Stimulated activated CD4-positive, alpha-beta T cell treated with anti-CD3 and anti-CD28 coated beads, Interleukin-1b, Interleukin-23, amount 100 ng/mL, for 48 hours (primary cell): ENCODE data around the gene GRM7.

Source experiments
- DNase-seq: peaks from one replicate; pipeline ENCODE4 v3.0.0-alpha.2; 2020

The GRM7 gene

DNA sequence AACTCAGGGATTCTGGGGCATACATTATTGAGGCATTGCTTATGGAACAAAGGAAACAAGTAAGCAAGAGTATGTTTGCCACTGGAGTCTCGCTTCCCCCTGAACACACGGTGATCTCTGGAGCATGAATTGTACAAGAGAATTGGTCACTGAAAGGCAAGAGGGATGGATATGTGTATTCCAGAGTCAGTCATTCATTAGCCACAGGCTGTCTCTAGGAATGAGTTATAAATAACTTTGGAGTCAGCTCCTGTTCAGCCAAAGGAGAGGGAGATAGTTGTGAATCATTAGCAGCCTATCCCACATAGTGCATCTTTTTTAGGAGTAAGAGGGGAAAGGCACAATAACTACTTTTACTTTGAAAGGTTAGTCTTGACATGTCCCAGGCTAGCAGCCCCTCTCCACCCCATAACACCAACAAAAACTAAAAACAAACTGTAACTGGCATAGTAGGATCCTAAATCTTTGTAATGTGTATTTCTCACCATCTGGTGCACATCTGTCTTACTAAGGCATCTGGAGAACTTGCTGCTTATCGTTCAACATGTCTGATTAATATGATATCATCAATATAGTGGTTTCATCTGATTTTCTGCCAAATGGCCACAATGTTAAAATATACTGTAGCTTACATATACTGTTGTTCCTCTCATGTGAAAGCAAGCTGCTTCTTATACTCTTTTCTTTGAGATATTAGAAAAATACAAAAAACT is 462.2 kb downstream of the GRM7 start:
- no peak for DNase-seq

DNA sequence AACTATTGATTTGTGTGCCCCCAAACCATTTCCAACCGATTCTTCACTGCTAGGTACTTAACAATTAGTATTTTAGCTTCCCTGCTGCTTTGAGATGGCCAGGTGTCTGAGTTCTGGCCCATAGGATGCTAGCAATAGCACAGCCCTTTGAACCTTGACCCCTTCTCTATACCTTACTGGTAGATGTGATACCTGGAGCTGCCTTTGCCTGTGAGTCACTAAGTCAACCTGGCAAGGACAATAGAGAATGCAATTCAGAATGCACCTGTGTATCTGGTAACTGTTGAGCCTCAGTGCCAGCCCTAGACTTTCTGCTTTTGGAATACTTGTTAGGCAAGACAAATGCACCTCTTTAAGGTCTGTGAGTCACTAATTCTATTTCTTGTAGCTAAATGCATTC is 467.4 kb downstream of the GRM7 start:
- DNase-seq: no peak

DNA sequence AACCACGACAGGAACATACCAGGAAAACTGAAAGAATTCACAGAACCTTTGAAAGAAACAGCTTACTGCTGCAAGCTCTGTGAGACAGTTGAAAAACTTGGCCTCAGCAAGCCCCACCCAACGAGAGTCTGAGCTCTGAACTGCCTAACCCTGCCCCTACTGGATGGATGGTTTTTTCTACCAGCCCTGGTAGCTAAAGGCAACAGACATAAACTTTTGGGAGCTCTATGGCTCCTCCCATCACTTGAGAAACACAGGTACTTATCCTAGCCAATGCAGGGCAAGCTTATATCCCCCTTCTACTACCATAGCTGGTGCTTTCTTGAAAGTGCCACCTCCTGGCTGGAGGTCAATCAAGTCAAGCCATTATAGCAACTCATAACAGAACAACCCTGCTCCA is 471.8 kb downstream of the GRM7 start:
- no peak for DNase-seq

DNA sequence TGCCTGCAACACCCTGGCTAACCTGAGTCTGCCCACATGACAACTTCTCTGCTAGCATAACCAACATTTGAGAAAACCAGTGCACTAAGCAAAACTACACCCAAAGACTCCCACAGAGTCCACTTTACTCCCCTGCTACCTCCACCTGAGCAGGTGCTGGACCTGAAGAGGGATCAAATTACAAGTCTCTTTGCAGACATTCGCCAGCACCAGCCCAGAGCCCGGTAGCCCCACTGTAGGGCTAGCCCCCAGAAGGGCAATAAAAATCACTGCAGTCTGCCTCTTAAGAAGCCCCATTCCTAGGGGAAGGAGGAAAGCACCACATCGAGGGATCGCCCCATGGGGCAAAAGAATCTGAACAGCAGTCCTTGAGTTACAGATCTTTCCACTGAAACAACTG is 472.2 kb downstream of the GRM7 start:
- no peak for DNase-seq

DNA sequence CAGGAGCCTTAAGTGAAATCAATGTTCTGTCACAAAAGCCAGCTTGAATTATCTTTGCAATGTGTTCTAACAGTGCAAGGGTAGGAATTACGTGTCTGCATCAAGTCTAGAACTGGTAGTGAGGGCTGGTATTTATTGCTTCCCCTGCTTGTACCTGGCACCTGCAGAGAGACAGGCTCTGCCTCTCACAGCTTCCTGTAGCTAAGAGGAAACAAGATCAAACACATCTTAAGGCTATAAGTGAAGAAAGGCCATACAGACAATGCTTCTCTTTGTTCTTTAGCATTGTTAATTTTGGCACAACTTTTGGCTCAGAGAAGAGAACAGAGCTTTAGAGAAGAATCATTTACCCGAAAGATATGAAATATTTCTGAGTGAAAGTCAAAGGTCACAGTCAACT is 479.9 kb downstream of the GRM7 start:
- no peak for DNase-seq

DNA sequence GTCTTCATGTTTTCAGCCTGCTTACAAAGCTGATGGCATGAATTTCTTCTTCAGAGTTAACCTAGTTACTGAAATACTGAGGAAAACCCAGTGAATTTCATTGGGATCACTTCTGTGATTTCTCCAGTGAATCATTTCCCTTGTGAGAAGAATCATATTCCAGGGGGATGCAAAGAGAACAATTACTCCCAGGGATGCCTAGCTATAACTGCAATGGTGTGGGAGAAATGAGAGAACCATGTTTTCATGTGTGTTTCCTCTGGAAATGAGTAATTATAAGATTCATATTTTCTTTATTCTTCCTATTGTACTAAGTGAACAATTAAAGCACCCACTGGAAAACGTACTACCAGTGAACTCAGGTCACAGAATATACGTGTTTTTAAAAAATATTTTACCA is 485.4 kb downstream of the GRM7 start:
- DNase-seq: no peak

DNA sequence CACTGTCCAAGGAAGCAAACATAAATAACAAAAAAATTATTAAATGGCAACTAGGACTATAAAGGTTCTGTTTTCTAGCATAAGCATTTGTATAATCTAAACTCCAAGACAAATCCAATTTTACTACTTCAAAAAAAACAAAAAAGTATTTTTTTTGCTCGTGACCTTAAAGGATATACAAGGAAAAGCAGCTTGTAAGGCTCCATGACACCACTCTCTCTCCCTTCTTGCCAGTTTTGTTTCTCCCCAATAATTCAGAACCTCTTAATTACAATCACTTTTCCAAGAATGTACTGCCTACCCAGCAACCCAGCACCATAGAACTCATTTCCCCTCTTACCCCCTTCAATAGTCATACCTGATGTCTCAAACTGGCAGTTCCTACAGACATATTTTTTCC is 496.2 kb downstream of the GRM7 start:
- no peak for DNase-seq

DNA sequence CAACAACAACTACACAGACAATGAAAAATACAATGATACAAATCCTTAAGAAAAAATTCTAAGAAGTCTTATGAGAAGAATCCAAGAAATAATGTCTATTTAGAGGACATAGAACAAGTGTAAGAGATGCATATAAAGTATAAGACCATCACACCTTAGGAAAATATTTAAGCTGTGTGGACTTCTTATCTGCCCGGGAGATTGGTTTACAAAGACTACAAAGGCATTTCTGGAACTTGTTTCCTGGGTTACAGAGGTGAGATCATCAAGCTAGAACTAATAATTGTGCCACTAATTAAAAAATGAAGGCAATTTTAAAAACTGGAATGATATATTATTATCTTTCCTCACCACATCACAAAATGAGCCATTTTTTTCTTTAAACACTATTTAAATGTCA is 507.1 kb downstream of the GRM7 start:
- DNase-seq: no peak

DNA sequence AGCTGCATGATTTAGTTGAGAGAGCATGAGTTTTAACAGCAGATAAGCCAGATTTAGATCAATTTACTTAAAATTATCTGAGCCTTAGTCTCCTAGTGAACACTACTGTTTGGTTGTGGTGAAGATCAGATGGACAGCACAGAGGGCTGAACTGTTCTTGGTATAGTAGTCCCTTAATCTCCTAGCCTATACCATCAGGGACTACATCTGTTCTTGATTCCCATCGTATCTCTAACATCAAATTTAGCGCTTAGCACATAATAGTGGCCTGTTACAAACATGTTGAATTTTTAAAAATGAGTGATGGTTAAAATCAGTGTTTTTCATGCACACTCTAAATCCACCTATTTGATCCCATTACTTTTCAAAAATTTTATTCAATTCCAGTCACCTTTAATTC is 507.7 kb downstream of the GRM7 start:
- no peak for DNase-seq

DNA sequence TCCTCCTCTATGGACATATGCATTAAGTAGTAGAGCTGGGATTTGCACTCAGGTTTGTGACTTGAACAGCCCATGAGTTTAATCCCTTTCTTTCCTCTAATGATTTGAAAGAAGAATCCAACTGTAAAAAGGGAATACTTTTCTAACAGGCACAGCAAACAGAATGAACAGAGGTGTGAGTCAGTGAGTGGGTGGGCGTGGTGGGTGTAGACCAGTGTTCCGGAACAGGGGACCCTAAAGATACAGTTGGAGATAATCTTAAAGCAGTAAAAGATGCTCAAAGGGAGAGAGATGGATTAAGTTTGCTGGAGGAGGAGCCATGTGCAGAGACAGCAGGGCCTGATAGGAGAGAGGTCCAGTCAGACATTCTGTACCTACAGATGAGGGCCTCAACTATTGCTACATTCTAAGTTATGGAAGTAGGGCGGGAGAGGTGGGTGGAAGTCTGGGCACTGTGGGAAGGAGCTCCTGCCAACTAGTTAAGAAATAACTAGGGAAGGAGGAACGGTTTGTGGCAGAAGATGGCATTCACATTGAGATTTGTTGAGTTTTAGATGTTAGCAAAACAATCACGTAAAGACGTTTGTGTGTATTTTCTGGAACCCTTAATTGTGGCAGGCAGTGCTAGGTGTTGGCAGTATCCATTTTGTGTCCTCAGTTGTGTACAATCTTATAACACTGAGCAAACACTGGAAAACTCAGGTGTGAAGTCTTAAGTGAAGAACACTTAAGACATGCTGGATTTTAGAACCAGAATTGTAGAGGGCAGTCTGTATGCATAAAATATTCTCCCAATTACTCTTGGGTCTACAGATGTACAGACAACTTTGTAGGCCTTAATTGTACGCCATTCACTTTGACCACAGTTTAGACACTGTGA is 511.0 kb downstream of the GRM7 start:
- DNase-seq: no peak

DNA sequence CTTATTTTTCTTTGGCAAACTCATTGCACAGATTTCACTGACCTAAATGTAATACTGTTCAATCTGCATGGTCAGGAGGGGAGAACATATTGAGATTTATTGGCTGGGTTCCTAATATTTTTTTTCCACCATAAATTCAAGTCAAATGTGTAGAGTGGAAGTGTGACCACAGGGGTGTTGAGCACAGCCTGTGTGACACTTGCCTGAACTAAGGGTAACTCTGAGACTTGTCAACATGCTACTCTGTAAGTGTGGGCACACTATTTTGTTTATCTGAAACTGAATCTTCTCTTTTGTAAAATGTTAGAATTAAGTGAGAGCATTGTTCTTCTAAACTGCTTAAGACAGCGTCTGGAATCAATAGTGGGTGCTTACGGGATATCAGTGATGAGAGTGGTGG is 516.2 kb downstream of the GRM7 start:
- no peak for DNase-seq

DNA sequence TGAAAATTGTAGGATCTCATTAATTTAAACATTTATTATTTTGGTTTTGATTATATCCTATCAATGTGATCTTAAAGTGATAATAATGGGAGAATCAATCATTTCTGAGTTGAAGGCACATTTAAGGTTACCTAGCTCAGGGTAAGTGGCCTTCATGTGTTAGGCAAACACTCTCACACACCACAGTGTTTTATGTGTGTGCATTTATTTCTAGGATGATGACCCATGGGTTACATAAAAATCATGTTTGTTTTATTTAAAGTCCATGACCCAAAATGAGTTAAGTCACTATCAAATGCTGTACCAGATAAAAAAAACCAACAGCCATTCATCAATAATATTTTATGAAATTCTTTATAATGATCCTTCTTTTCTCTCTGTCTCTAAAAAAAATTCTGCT is 520.8 kb downstream of the GRM7 start:
- DNase-seq: no peak

DNA sequence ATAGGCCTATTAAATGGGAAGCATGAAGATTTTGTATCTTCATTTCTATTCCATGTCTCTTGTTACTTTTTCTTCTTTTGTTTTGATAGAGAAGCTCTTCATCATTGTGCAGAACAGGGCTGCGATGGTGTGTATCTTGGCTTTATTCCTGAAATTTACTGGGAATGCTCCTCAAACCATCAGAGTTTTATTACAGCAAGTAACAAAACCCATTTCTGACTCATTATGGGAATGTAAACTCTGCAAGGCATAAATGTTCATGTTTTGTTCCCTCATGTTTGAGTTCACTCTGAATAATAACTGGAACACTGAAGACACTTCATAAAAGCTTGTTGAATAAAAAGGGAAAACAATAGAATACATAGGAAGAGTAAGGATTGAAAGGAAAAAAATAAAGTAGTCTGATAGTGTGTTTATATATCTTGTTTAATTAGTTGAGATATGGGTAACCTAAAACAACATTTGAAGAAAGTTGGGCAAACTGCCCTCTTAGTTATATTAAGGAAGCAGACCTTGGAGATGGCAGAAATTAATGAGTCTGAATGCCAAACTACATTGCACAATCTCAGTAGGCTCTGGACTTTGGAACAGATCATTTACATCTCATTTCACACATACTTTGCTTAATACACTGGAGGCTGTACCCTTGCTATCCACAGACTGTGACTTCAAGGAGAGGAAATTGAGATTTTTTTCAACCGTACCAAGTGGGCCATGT is 521.5 kb downstream of the GRM7 start:
- DNase-seq: no peak

DNA sequence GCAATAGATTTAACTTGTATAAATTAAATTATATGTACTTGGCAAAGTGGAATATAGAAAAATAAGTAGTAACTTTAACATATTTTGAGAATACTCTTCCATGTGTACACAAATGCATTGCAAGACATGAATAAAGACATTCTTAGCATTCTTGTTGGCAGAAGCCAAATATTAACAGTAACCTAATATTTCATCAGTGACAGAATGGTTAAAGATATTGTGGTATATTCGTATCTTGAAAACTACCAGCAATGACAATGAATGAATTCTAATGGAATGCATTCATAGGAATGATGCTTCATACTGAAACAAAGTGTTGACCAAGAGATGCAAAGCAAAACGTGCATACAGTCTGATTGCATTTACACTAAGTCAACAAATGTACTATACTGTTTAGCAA is 524.7 kb downstream of the GRM7 start:
- no peak for DNase-seq

DNA sequence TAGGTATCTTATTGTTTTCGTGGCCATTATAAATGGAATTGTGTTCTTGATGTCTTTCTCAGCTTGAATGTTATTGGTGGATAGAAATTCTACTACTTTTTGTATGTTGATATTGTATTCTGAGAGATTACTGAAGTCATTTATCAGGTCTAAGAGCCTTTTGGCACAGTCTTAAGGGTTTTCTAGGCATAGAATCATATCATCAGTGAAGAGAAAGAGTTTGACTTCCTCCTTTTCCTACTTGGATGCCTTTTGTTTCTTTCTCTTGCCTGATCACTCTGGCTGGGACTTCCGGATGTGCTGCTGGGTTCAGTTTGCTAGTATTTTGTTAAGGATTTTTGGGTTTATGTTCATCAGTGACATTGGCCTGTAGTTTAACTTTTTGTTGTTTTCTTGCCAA is 527.1 kb downstream of the GRM7 start:
- DNase-seq: no peak

DNA sequence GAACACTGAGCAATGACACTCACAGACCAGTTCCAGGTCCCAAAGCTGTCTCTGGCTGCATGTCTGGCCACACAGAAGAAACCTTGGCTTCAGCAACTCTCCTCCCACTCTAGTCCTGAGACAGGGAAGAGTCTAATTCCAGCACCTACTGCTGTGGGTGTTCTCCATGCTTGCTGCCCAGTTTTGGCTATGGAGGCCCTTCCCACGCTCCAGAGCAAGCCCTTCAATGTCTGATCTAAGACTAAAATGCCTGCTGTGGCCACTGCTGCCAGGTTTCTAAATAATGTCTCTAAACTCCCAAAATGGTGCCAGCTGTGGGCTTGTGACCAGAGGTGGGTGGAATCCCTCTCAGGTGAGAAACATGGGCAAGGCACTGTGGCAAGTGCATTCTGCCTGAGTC is 531.3 kb downstream of the GRM7 start:
- no peak for DNase-seq

DNA sequence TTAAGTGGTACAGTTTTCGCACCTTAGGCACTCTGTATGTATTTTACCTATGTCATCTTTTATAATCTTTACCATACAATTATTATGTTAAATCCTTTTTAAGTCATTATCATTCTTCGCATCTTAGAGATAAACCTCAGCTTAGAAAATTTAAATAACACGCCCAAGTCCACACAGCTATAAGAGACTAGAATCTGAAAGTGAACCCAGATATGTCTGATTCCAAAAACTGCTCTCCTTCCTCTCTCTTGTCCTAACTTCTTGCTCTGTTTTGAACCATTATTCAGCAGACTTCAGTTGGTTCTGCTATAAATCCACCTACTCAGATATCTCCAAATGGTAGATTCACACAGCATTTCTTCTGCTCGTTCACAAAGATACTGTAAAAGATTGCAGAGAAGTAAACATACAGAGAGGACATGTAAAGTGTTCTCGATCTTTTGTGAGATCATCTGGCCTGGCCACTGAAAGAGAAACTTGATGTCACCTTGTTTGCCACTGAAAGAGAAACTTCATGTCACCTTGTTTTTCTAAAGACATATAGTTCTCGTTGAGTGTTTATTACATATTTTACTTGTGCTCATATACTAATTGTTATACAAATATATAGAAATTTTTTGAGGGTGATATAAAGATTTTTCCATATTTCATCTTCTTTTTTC is 533.2 kb downstream of the GRM7 start:
- DNase-seq: no peak

DNA sequence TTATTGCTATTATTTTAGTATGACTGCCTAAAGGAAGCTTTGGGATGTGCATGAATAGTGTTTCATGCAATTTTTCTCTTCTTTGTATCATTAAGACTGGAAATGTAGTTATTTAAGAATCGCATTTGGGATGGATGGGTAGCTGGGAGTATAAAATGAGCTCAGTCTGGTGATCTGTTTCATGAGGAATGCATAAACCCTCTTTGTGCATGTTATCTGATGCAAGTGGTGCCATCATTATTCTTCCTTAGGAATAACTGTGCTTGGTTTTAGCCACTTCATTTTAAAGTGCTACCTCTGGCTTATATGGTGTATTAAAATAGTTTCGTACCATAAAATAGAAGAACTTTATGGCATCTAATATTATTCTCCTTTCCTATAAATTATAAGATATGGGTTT is 535.6 kb downstream of the GRM7 start:
- DNase-seq: no peak

DNA sequence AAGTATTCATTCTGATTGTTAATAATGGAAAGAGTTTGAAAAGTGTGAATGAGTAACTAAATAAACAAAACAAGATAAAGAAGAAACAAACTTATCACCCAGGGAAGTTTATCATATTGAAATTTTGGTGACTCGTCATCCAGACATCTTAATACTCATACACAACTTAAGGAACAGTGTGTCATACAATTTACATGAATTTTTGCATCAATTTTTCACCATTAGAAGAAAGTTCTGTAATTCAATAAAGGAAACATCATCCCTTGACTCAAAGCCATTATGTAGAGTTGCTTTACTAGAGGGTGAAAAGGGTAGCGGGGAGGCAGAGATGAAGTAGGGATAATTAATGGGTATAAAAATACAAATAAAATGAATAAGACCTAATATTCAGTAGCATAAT is 536.2 kb downstream of the GRM7 start:
- DNase-seq: no peak

DNA sequence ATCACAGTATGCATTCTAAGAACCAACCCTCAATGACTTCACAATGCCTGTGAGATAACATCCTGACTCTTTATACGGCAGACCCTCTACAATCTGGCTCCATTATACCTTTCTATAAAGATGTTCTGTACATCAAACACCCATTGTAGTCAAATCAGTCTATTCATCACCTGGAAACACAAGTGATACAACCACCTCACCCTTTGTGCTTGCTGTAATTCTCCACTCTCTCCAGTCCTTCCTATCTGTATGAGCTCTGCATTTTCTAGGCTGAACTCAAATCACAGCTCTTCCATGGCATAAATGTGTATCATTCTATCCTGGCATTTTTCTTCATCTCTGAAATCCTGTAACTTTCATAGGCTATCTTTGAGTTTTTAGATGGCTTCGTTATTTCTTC is 539.4 kb downstream of the GRM7 start:
- DNase-seq: no peak

DNA sequence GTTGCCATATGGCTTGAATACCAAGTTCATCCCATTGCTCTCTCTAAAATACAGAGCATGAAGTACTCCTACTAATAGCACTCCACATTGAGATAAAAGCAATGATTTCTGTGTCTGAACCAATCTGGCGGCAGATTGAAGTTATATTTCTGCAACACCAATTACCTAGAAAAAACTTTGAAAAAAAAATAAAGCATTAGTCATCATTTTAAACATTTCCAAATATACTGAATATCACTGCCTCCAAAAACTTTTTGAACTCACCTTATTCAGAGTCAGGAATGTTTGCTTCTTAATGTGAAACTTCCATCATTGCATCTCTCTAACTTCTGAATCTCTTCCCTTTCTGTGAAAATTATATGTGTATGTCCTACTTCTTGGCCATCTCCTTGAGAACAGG is 540.5 kb downstream of the GRM7 start:
- no peak for DNase-seq

DNA sequence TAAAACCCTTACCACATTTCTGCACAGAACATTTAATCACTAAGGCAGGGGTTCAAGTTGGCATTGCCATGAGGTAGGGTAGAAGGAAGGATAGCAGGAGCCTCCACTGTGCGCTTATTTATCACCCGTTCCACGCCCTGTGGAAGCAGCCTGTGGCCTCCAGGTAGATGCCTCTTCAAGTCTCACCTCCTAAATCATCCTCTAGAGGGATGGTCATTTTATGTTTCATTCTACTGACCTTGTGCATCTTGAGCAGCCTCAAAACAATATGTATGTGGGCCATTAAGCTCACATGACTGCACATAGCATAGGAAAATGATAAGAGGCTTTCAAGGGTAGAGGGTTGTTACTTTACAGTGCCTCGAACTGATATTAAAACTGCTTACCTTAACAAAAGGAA is 546.2 kb downstream of the GRM7 start:
- DNase-seq: no peak

DNA sequence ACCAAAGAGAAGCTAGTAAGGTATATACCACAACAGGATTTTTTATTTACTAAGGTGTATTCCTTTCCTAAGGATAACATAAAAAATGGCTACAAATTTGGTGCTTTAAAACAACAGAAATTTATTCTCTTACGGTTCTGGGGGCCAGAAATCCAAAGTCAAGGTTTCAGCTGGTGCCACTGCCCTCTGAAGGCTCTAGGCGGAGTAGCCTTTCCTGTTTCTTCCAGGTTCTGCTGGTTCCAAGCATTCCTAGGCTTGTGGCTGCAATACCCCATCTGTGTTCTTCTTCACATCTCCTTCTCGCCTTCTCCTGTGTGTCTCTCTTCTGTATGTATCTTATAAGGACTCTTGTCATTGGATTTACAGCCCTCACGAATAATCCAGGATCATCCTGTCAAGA is 549.9 kb downstream of the GRM7 start:
- no peak for DNase-seq
